Loucy (cell line): Measurements from ENCODE around the gene GABRR3.
A peak's percentile ranks its signal among the peaks of the same experiment; 100 is the strongest.
"Not testable (repeated sequence)": the region's sequence is repeated elsewhere in the genome, so short reads cannot be mapped to it uniquely, and the experiment has no call there.

Source experiments
- H2AFZ ChIP-seq: fragments of 200-600 bp; sonication (generic); 2 replicates; pipeline ENCODE4 v1.6.0; 2016; ENCODE audit warnings: antibody characterized with exemption, mild to moderate bottlenecking, low read length, moderate library complexity
- H3F3A ChIP-seq: fragments of 200-600 bp; 2 replicates; pipeline ENCODE4 v1.6.0; 2016; ENCODE audit warnings: antibody characterized with exemption, low read depth, mild to moderate bottlenecking
- H3K27me3 ChIP-seq: fragments of 200-600 bp; sonication (generic); 2 replicates; pipeline ENCODE4 v1.6.1; 2014; ENCODE audit warnings: low read length, mild to moderate bottlenecking; ENCODE audit not compliant: insufficient read depth, poor library complexity, severe bottlenecking
- H3K36me3 ChIP-seq: fragments of 200-600 bp; sonication (generic); 2 replicates; pipeline ENCODE4 v1.6.1; 2016; ENCODE audit warnings: low read length; ENCODE audit not compliant: insufficient read depth
- H3K4me1 ChIP-seq: fragments of 200-600 bp; sonication (generic); 2 replicates; pipeline ENCODE4 v1.5.1; 2014; ENCODE audit warnings: low read length, mild to moderate bottlenecking; ENCODE audit not compliant: insufficient read depth, poor library complexity, severe bottlenecking
- H3K4me2 ChIP-seq: fragments of 200-600 bp; sonication (generic); 2 replicates; pipeline ENCODE4 v1.6.0; 2014; ENCODE audit warnings: antibody characterized with exemption, low read length, low read depth, mild to moderate bottlenecking; ENCODE audit not compliant: poor library complexity, severe bottlenecking
- H3K4me3 ChIP-seq: fragments of 200-600 bp; sonication (generic); 2 replicates; pipeline ENCODE4 v1.5.1; 2014; ENCODE audit warnings: low read length, mild to moderate bottlenecking, mixed read lengths; ENCODE audit not compliant: poor library complexity, severe bottlenecking
- H3K79me2 ChIP-seq: fragments of 200-600 bp; sonication (generic); 2 replicates; pipeline ENCODE4 v1.6.1; 2014; ENCODE audit warnings: low read length; ENCODE audit not compliant: insufficient read depth
- H3K9ac ChIP-seq: fragments of 200-600 bp; sonication (generic); 2 replicates; pipeline ENCODE4 v1.6.0; 2014; ENCODE audit warnings: mild to moderate bottlenecking, low read depth, low read length, moderate library complexity; ENCODE audit not compliant: poor library complexity, severe bottlenecking
- H3K9me2 ChIP-seq: fragments of 200-600 bp; sonication (generic); replicated peaks from 2 replicates; pipeline ENCODE4 v1.6.1; 2016; ENCODE audit warnings: low read depth, low read length, mixed read lengths
- H3K9me3 ChIP-seq: fragments of 200-600 bp; sonication (generic); 2 replicates; pipeline ENCODE4 v1.6.1; 2014; ENCODE audit warnings: mild to moderate bottlenecking, antibody characterized with exemption, low read length, low read depth; ENCODE audit not compliant: insufficient read depth
- H4K20me1 ChIP-seq: fragments of 200-600 bp; sonication (generic); 2 replicates; pipeline ENCODE4 v1.6.0; 2014; ENCODE audit warnings: antibody characterized with exemption, low read length, mild to moderate bottlenecking; ENCODE audit not compliant: insufficient read depth, poor library complexity, severe bottlenecking
- CTCF ChIP-seq: fragments of 200-600 bp; sonication (generic); conservative IDR thresholded peaks from 2 replicates; pipeline ENCODE4 v1.5.1; 2014; ENCODE audit warnings: mild to moderate bottlenecking, antibody characterized with exemption, low read length
- EZH2phosphoT487 ChIP-seq: fragments of 200-600 bp; IDR thresholded peaks from 2 replicates; pipeline ENCODE4 v1.6.1; 2018; ENCODE audit warnings: antibody characterized with exemption, mild to moderate bottlenecking, moderate library complexity, borderline replicate concordance

GABRR3 gene

GRCh38 chr3:98012979-98013378 is 22.1 kb downstream of the GABRR3 start:
- Histone ChIP-seq H3K36me3 (no peaks in the 10 kb centered on the region), H3K4me3 (no peak overlapping the region), H3K4me1 (peaks cover 5% of the 10 kb centered on the region), H3K79me2 (no peaks in the 10 kb centered on the region), H4K20me1 (no peaks in the 10 kb centered on the region), H3K4me2 (no peak overlapping the region), H3K9me3 (no peaks in the 10 kb centered on the region), H3K27me3 (no peaks in the 10 kb centered on the region), H3F3A (no peaks in the 10 kb centered on the region), H3K9me2 (no peaks in the 10 kb centered on the region), H3K9ac (no peak overlapping the region), H2AFZ (no peak overlapping the region)
- TF ChIP-seq CTCF (no peak), EZH2phosphoT487 (no peak)

- not testable (repeated sequence) for H4K20me1 ChIP-seq, H3K9me3 ChIP-seq, H3K4me3 ChIP-seq, H3K9me2 ChIP-seq, H2AFZ ChIP-seq, H3K4me1 ChIP-seq, H3K4me2 ChIP-seq, H3K79me2 ChIP-seq, H3K9ac ChIP-seq, H3K27me3 ChIP-seq, H3F3A ChIP-seq, H3K36me3 ChIP-seq
Measured at GRCh38 chr3:98010883-98011449, 24.1 kb downstream of the GABRR3 start.

DNA sequence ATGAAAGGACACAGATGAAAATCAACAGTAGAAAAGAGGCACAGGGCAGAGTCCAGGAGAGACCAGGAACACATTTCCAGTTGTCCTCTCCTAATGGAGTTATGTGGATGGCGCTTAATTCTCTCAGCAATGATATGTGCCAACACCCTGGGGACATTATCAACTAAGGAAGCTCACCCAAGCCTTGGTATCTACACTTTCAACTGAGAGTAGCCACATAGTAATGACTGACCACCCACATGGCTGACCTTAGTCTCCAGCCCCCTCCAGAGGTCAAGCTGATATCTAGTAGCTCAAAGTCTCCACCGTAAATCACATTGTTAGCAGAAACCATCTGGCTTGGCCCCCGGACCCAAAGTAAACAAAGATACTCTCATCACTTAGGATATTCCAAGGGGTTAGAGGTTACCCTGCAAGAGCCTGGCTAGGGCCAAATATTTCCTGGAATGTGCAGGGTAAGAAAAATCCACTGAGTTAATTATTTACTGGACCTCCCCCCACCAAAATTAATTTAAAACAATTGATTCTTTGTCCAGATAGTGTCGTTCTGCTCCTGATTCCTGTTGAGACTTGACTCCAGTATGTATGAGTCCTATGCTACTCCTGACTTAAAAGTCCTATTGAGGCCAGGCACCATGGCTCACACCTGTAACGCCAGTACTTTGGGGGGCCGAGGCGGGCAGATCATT is 24.8 kb downstream of the GABRR3 start:
- Histone ChIP-seq H2AFZ (no peak overlapping the region), H3K9me3 (no peaks in the 10 kb centered on the region), H3K79me2 (no peaks in the 10 kb centered on the region), H3K36me3 (no peaks in the 10 kb centered on the region), H3K9ac (no peak overlapping the region), H3K4me3 (no peak overlapping the region), H3K4me1 (peaks cover 5% of the 10 kb centered on the region), H3K9me2 (no peaks in the 10 kb centered on the region), H4K20me1 (no peaks in the 10 kb centered on the region), H3K27me3 (no peaks in the 10 kb centered on the region), H3F3A (no peaks in the 10 kb centered on the region), H3K4me2 (no peak overlapping the region)
- TF ChIP-seq CTCF, result no peak
- no peak for TF ChIP-seq EZH2phosphoT487

DNA sequence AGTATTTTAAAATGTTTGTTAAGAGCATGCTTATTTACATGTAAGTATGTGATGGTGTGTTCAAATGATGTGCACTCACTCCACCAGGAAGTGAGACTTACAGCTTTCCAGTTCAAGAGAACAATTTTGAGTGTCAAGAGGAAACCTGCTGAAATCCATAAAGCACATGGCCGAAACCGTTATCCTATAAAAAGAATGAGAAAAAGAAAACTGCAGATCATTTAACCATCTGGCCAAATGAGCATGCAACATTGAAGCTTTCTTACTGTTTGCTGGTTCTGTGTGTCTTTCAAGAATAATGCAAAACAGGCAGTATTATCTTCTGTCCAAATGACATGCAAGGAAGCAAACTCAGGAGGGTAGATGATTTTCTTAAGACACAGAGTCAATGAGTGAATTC is 26.3 kb downstream of the GABRR3 start:
- H3K4me1 ChIP-seq, result peaks cover 16% of the 10 kb centered on the region
- TF ChIP-seq EZH2phosphoT487 (no peak), CTCF (no peak)
- no peaks in the 10 kb centered on the region for H3K79me2 ChIP-seq
- peak overlapping the region; percentile 93 for H2AFZ ChIP-seq
- no peaks in the 10 kb centered on the region for H3K27me3 ChIP-seq
- no peak overlapping the region for H3K4me3 ChIP-seq
- no peaks in the 10 kb centered on the region for H3K36me3 ChIP-seq
- no peaks in the 10 kb centered on the region for H3K9me3 ChIP-seq
- H3F3A ChIP-seq, result no peaks in the 10 kb centered on the region
- H3K9ac ChIP-seq, result no peak overlapping the region
- no peak overlapping the region for H3K4me2 ChIP-seq
- no peaks in the 10 kb centered on the region for H3K9me2 ChIP-seq
- no peaks in the 10 kb centered on the region for H4K20me1 ChIP-seq
